SK-N-SH (cell line): Measurements from ENCODE around the gene FRMD5. TPM values are rescaled to one million over a fixed set of nuclear protein-coding genes. Genes with fewer than 3 reads are reported as not detected.
A peak's percentile ranks its signal among the peaks of the same experiment; 100 is the strongest.

Source experiments
- CTCF ChIA-PET: fragments of 300-600, 350-600 bp; formaldehyde crosslinking; extraction: SDS; loops from one replicate; lab custom pipeline; 2021; lab: Yijun Ruan, JAX
- POLR2A ChIA-PET: fragments of 350-600 bp; sonication (Branson Sonifier 250); formaldehyde crosslinking; extraction: SDS; loops from one replicate; lab custom pipeline; 2020; ENCODE audit warnings: antibody characterized with exemption, inconsistent platforms; lab: Yijun Ruan, JAX
- DNase-seq: peaks from one replicate; pipeline ENCODE4 v3.0.0; 2012
- H2AFZ ChIP-seq: fragments of 200-600 bp; sonication (generic); 2 replicates; pipeline ENCODE4 v1.8.1; 2016; ENCODE audit warnings: antibody characterized with exemption, mild to moderate bottlenecking, low read depth
- H3F3A ChIP-seq: fragments of 200-600 bp; sonication (generic); replicated peaks from 2 replicates; pipeline ENCODE3; 2016; ENCODE audit warnings: antibody characterized with exemption, mild to moderate bottlenecking; ENCODE audit not compliant: insufficient read depth
- H3K27ac ChIP-seq, 2 experiments: fragments of 200-500 bp in 1 of 2; fragments of 200-600 bp in 1 of 2; sonication (Bioruptor generic) in 1 of 2; sonication (generic), shearing (Covaris generic) in 1 of 2; 2 replicates each; pipeline versions ENCODE4 v1.5.1 to v1.6.1; 2014 to 2016; ENCODE audit warnings: low read depth in 2 of 2, inconsistent platforms in 1 of 2, low read length in 1 of 2, mild to moderate bottlenecking in 1 of 2, mixed read lengths in 1 of 2
- H3K27me3 ChIP-seq: fragments of 200-600 bp; sonication (generic), shearing (Covaris generic); 2 replicates; pipeline ENCODE4 v1.6.1; 2016; ENCODE audit warnings: mixed run types; ENCODE audit not compliant: insufficient read depth
- H3K36me3 ChIP-seq, 2 experiments: fragments of 200-500 bp in 1 of 2; fragments of 200-600 bp in 1 of 2; sonication (Bioruptor generic) in 1 of 2; sonication (generic) in 1 of 2; replicated peaks in 1 of 2; 2 replicates each; pipeline versions ENCODE3 to v1.5.1; 2014 to 2016; ENCODE audit warnings: low read length in 1 of 2, mild to moderate bottlenecking in 1 of 2; ENCODE audit not compliant: insufficient read depth in 2 of 2, control insufficient read depth in 1 of 2
- H3K4me1 ChIP-seq, 2 experiments: fragments of 200-500 bp in 1 of 2; fragments of 200-600 bp in 1 of 2; sonication (Bioruptor generic) in 1 of 2; sonication (generic), shearing (Covaris generic) in 1 of 2; 2 replicates each; pipeline versions ENCODE4 v1.5.1 to v1.6.1; 2014 to 2016; ENCODE audit warnings: low read depth in 1 of 2, low read length in 1 of 2, mixed run types in 1 of 2; ENCODE audit not compliant: insufficient read depth in 2 of 2, control insufficient read depth in 1 of 2
- H3K4me2 ChIP-seq: fragments of 200-600 bp; sonication (generic), shearing (Covaris generic); 2 replicates; pipeline ENCODE4 v1.6.1; 2017; ENCODE audit warnings: mixed run types
- H3K4me3 ChIP-seq, 2 experiments: fragments of 200-500 bp in 1 of 2; fragments of 200-600 bp in 1 of 2; sonication (Bioruptor generic) in 1 of 2; sonication (generic), shearing (Covaris generic) in 1 of 2; 2 replicates each; pipeline versions ENCODE4 v1.5.1 to v1.8.1; 2014 to 2016; ENCODE audit warnings: low read depth in 2 of 2, inconsistent platforms in 1 of 2, low read length in 1 of 2, mild to moderate bottlenecking in 1 of 2, mixed read lengths in 1 of 2, moderate library complexity in 1 of 2
- H3K79me2 ChIP-seq: fragments of 200-600 bp; sonication (generic); 2 replicates; pipeline ENCODE4 v1.8.1; 2017; ENCODE audit warnings: mild to moderate bottlenecking; ENCODE audit not compliant: insufficient read depth
- H3K9ac ChIP-seq: fragments of 200-600 bp; sonication (generic); 2 replicates; pipeline ENCODE4 v1.6.1; 2017; ENCODE audit warnings: mixed run types
- H3K9me2 ChIP-seq: fragments of 200-600 bp; sonication (generic); 2 replicates; pipeline ENCODE4 v1.6.1; 2017; ENCODE audit warnings: mixed run types
- H3K9me3 ChIP-seq: fragments of 200-600 bp; sonication (generic); 2 replicates; pipeline ENCODE4 v1.6.1; 2017; ENCODE audit warnings: mixed run types, mild to moderate bottlenecking, moderate library complexity
- H4K20me1 ChIP-seq: fragments of 200-600 bp; sonication (generic); 2 replicates; pipeline ENCODE4 v1.6.1; 2017; ENCODE audit warnings: mild to moderate bottlenecking, mixed run types; ENCODE audit not compliant: insufficient read depth
- CHD2 ChIP-seq: fragments of 150-350 bp; IDR thresholded peaks from 2 replicates; pipeline ENCODE4 v1.6.1; 2018; ENCODE audit warnings: low read length; ENCODE audit not compliant: partially characterized antibody
- ELF1 ChIP-seq: IDR thresholded peaks from 2 replicates; pipeline ENCODE4 v1.4.0; 2012
- EP300 ChIP-seq, 2 experiments: IDR thresholded peaks; 2 replicates each; pipeline versions ENCODE4 v1.4.0 to v1.6.1; 2012; ENCODE audit warnings: borderline replicate concordance in 1 of 2, low read depth in 1 of 2, low read length in 1 of 2
- EZH2phosphoT487 ChIP-seq: fragments of 200-600 bp; sonication (generic); IDR thresholded peaks from 2 replicates; pipeline ENCODE4 v1.6.1; 2017; ENCODE audit warnings: low read depth, mixed run types, mild to moderate bottlenecking, antibody characterized with exemption, moderate library complexity, borderline replicate concordance
- GABPA ChIP-seq: IDR thresholded peaks from 2 replicates; pipeline ENCODE4 v1.4.0; 2012; ENCODE audit warnings: low read depth, mild to moderate bottlenecking
- GATA2 ChIP-seq: sonication (generic); formaldehyde crosslinking; IDR thresholded peaks from 2 replicates; pipeline ENCODE4 v1.5.0; 2020; ENCODE audit warnings: mild to moderate bottlenecking, missing genetic modification reagents
- JUND ChIP-seq: IDR thresholded peaks from 2 replicates; pipeline ENCODE4 v1.4.0; 2012
- MEF2A ChIP-seq: IDR thresholded peaks from 2 replicates; pipeline ENCODE4 v1.4.0; 2012; ENCODE audit warnings: low read depth, borderline replicate concordance
- NRF1 ChIP-seq: IDR thresholded peaks from 2 replicates; pipeline ENCODE4 v1.6.1; 2012; ENCODE audit warnings: low read depth, mild to moderate bottlenecking, low read length
- POLR2AphosphoS5 ChIP-seq: IDR thresholded peaks from 2 replicates; pipeline ENCODE4 v1.6.1; 2012; ENCODE audit warnings: low read depth, low read length
- RCOR1 ChIP-seq: fragments of 150-350 bp; IDR thresholded peaks from 2 replicates; pipeline ENCODE4 v1.6.1; 2017; ENCODE audit warnings: antibody characterized with exemption, low read length
- RXRA ChIP-seq: IDR thresholded peaks from 2 replicates; pipeline ENCODE4 v1.4.0; 2012; ENCODE audit warnings: low read depth, mild to moderate bottlenecking, borderline replicate concordance
- SIN3A ChIP-seq: IDR thresholded peaks from 2 replicates; pipeline ENCODE4 v1.6.1; 2012; ENCODE audit warnings: low read depth, mild to moderate bottlenecking, low read length, moderate library complexity, borderline replicate concordance
- TAF1 ChIP-seq: IDR thresholded peaks from 2 replicates; pipeline ENCODE4 v1.6.1; 2012; ENCODE audit warnings: low read depth, mild to moderate bottlenecking, low read length, moderate library complexity, borderline replicate concordance
- TEAD4 ChIP-seq: IDR thresholded peaks from 2 replicates; pipeline ENCODE4 v1.4.0; 2012; ENCODE audit warnings: mild to moderate bottlenecking, borderline replicate concordance; ENCODE audit not compliant: insufficient read depth
- WGBS: methylation state at CpG from one replicate; pipeline ENCODE4 v1.1.6; 2017; ENCODE audit warnings: low lambda C conversion rate; 5-methylcytosine and 5-hydroxymethylcytosine counted together
- polyA plus RNA-seq, 3 experiments: library from polyadenylated mRNA; depleted of rRNA; stranded (reverse); fragments of >200 nt; gene quantifications; 2 replicates each; pipeline ENCODE4 v1.2.3, GENCODE V29; 2012
- TF ChIP-seq, protein P1 (sequence below): IDR thresholded peaks from 2 replicates; pipeline ENCODE4; 2012
- TF ChIP-seq, protein P2 (sequence below): fragments of 200-600 bp; sonication (generic); IDR thresholded peaks from 2 replicates; pipeline ENCODE4 v1.6.1; 2017; ENCODE audit warnings: antibody characterized with exemption, mild to moderate bottlenecking, moderate library complexity
- TF ChIP-seq, protein P3 (sequence below): IDR thresholded peaks from 2 replicates; pipeline ENCODE4 v1.6.1; 2012; ENCODE audit warnings: mild to moderate bottlenecking, low read depth, low read length, moderate library complexity
- TF ChIP-seq, protein P4 (sequence below): IDR thresholded peaks from 2 replicates; pipeline ENCODE4 v1.4.0; 2012; ENCODE audit warnings: low read depth, borderline replicate concordance

FRMD5 gene
- polyA plus RNA-seq, 1 of the 3 experiments (the other 2 are of a cell fraction), result 24.8 TPM

GRCh38 chr15:43923553-43923952 is 271.5 kb downstream of the FRMD5 start:
- ChIA-PET CTCF (no interaction called here), POLR2A (no interaction called here)
- Histone ChIP-seq H3K36me3 (peaks cover 19 to 21% of the 10 kb centered on the region in 2 experiments), H3K9ac (no peak overlapping the region), H3K4me2 (no peak overlapping the region), H3K9me3 (no peaks in the 10 kb centered on the region), H3K9me2 (no peaks in the 10 kb centered on the region), H4K20me1 (no peaks in the 10 kb centered on the region), H2AFZ (no peak overlapping the region), H3K79me2 (0 out of 2 replicates have a peak, but pooled peaks cover 3% of the 10 kb centered on the region), H3K27ac (no peak overlapping the region), H3F3A (no peaks in the 10 kb centered on the region), H3K27me3 (no peaks in the 10 kb centered on the region), H3K4me1 (peaks cover 11 to 26% of the 10 kb centered on the region in 2 experiments; a peak in 3 of 4 replicates), H3K4me3 (no peak overlapping the region)
- no peak for TF ChIP-seq TAF1
- no peak for TF ChIP-seq GABPA
- TF ChIP-seq CHD2, result no peak
- TF ChIP-seq RXRA, result no peak
- no peak for TF ChIP-seq EP300 (IDR thresholded peaks at IDR 0.05; ENCODE audit: borderline replicate concordance in 1 of 2, low read depth in 1 of 2, low read length in 1 of 2)
- no peak for TF ChIP-seq POLR2AphosphoS5
- no peak for TF ChIP-seq GATA2 (CRISPR knock-in tag)
- TF ChIP-seq JUND, result no peak
- no peak for TF ChIP-seq MEF2A
- TF ChIP-seq, protein P1, sequence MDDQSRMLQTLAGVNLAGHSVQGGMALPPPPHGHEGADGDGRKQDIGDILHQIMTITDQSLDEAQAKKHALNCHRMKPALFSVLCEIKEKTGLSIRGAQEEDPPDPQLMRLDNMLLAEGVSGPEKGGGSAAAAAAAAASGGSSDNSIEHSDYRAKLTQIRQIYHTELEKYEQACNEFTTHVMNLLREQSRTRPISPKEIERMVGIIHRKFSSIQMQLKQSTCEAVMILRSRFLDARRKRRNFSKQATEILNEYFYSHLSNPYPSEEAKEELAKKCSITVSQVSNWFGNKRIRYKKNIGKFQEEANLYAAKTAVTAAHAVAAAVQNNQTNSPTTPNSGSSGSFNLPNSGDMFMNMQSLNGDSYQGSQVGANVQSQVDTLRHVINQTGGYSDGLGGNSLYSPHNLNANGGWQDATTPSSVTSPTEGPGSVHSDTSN, result no peak
- TF ChIP-seq SIN3A, result no peak
- no peak for TF ChIP-seq ELF1
- TF ChIP-seq TEAD4, result no peak
- no peak for DNase-seq
- WGBS, result 100% methylated on average over 1 of the region's 4 CpGs

- peaks cover 23 to 28% of the 10 kb centered on the region in 2 experiments for H3K36me3 ChIP-seq
- H3K4me2 ChIP-seq, result no peak overlapping the region
- H3K9me2 ChIP-seq, result no peaks in the 10 kb centered on the region
- H3K27ac ChIP-seq, result 0 out of 4 replicates have a peak overlapping the region, but pooled peaks of 1 of the 2 experiments have one; percentile 56
- POLR2A ChIA-PET, result no interaction called here
- DNase-seq, result no peak
- 65% methylated on average over 4 of the region's 4 CpGs for WGBS
- no peaks in the 10 kb centered on the region for H3K27me3 ChIP-seq
- H3K4me1 ChIP-seq, result peaks cover 11 to 26% of the 10 kb centered on the region in 2 experiments; a peak in 3 of 4 replicates
- H4K20me1 ChIP-seq, result no peaks in the 10 kb centered on the region
- TF ChIP-seq EZH2phosphoT487, result no peak
- TF ChIP-seq, protein P2, sequence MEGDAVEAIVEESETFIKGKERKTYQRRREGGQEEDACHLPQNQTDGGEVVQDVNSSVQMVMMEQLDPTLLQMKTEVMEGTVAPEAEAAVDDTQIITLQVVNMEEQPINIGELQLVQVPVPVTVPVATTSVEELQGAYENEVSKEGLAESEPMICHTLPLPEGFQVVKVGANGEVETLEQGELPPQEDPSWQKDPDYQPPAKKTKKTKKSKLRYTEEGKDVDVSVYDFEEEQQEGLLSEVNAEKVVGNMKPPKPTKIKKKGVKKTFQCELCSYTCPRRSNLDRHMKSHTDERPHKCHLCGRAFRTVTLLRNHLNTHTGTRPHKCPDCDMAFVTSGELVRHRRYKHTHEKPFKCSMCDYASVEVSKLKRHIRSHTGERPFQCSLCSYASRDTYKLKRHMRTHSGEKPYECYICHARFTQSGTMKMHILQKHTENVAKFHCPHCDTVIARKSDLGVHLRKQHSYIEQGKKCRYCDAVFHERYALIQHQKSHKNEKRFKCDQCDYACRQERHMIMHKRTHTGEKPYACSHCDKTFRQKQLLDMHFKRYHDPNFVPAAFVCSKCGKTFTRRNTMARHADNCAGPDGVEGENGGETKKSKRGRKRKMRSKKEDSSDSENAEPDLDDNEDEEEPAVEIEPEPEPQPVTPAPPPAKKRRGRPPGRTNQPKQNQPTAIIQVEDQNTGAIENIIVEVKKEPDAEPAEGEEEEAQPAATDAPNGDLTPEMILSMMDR, result no peak
- no peak for TF ChIP-seq TEAD4
- no peak for TF ChIP-seq POLR2AphosphoS5
- TF ChIP-seq RCOR1, result no peak
- TF ChIP-seq, protein P3, sequence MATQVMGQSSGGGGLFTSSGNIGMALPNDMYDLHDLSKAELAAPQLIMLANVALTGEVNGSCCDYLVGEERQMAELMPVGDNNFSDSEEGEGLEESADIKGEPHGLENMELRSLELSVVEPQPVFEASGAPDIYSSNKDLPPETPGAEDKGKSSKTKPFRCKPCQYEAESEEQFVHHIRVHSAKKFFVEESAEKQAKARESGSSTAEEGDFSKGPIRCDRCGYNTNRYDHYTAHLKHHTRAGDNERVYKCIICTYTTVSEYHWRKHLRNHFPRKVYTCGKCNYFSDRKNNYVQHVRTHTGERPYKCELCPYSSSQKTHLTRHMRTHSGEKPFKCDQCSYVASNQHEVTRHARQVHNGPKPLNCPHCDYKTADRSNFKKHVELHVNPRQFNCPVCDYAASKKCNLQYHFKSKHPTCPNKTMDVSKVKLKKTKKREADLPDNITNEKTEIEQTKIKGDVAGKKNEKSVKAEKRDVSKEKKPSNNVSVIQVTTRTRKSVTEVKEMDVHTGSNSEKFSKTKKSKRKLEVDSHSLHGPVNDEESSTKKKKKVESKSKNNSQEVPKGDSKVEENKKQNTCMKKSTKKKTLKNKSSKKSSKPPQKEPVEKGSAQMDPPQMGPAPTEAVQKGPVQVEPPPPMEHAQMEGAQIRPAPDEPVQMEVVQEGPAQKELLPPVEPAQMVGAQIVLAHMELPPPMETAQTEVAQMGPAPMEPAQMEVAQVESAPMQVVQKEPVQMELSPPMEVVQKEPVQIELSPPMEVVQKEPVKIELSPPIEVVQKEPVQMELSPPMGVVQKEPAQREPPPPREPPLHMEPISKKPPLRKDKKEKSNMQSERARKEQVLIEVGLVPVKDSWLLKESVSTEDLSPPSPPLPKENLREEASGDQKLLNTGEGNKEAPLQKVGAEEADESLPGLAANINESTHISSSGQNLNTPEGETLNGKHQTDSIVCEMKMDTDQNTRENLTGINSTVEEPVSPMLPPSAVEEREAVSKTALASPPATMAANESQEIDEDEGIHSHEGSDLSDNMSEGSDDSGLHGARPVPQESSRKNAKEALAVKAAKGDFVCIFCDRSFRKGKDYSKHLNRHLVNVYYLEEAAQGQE, result no peak
- no peak for TF ChIP-seq NRF1
- TF ChIP-seq, protein P1, result no peak
- no peak for TF ChIP-seq RXRA
- TF ChIP-seq, protein P4, sequence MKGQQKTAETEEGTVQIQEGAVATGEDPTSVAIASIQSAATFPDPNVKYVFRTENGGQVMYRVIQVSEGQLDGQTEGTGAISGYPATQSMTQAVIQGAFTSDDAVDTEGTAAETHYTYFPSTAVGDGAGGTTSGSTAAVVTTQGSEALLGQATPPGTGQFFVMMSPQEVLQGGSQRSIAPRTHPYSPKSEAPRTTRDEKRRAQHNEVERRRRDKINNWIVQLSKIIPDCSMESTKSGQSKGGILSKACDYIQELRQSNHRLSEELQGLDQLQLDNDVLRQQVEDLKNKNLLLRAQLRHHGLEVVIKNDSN, result no peak
- H2AFZ ChIP-seq, result no peak overlapping the region
- no peak overlapping the region for H3K9ac ChIP-seq
- no peaks in the 10 kb centered on the region for H3K79me2 ChIP-seq
- H3F3A ChIP-seq, result no peaks in the 10 kb centered on the region
- H3K4me3 ChIP-seq, result no peak overlapping the region
- CTCF ChIA-PET, result no interaction called here
- H3K9me3 ChIP-seq, result no peaks in the 10 kb centered on the region
Observed at GRCh38 chr15:43922021-43922420, 273.1 kb downstream of the FRMD5 start.
